Heart left ventricle (tissue), 13 donors: Measurements from ENCODE around the gene GET3.

ENCODE experiments used
- POLR2A ChIP-seq, 2 donors: fragments of 450-650 bp; IDR thresholded peaks; one replicate each; pipeline ENCODE4 v1.6.1; 2017; ENCODE audit warnings: antibody characterized with exemption in 2 of 2, mild to moderate bottlenecking in 2 of 2, moderate library complexity in 2 of 2
- TF ChIP-seq, protein P1 (sequence below), 12 donors: fragments of 200-600 bp; sonication (generic) in 4 of 12; IDR thresholded peaks; one replicate each; pipeline versions ENCODE4 v1.5.0 to v1.8.0; 2018 to 2022; ENCODE audit warnings: antibody characterized with exemption in 12 of 12, mild to moderate bottlenecking in 5 of 12
- donor health status: ischemic (EF 13 %, LVEDD 7.1; RV severe dilation, severe dysfunction).
- donor health status: DM: no; HTN: yes; CAD: no.
- donor health status: DM: no; HTN: no; CAD: no.
- donor health status: ischemic (EF 25% LVEDD 6.9; RV normal size, moderate dysfunction).
- donor health status: ischemic (EF 25% LVEDD 5.7; RV mildly dilated, moderate dysfunction).
- donor health status: ischemic (EF 35%, LVEDD 5.7; RV mildly dilated, moderate dysfunction).
- donor health status: nonischemic (EF 11% LVEDD 7.7; RV severe dilation, severe dysfunction).
- donor health status: DM: yes; HTN: yes; CAD: no.
- donor health status: PGD.
- donor health status: ischemic (EF 29% LVEDD 5.4; RV normal size, mild dysfunction).
- donor health status: nonischemic (EF 23%, LVEDD 6.1; RV moderate dilation, normal function).

DNA sequence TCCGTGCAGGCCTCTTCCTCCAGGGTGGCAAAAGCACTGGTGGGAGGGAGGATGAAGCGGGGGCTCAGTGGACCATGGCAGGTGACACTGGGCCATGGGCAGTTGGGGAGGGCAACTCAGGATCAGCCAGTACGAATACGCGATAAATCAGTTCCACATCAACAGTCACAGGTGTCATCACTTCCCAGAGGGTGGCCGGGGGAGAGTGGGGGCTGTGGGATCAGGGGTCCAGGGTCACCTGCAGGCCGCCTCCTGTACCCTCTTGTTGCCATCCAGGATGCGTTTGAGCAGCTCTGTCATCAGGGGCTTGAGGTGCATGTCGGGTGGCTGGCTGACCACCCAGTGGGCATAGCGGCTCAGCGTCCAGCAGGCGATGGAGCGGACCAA lies 31.0 kb upstream of the GET3 start:
- TF ChIP-seq, protein P1, sequence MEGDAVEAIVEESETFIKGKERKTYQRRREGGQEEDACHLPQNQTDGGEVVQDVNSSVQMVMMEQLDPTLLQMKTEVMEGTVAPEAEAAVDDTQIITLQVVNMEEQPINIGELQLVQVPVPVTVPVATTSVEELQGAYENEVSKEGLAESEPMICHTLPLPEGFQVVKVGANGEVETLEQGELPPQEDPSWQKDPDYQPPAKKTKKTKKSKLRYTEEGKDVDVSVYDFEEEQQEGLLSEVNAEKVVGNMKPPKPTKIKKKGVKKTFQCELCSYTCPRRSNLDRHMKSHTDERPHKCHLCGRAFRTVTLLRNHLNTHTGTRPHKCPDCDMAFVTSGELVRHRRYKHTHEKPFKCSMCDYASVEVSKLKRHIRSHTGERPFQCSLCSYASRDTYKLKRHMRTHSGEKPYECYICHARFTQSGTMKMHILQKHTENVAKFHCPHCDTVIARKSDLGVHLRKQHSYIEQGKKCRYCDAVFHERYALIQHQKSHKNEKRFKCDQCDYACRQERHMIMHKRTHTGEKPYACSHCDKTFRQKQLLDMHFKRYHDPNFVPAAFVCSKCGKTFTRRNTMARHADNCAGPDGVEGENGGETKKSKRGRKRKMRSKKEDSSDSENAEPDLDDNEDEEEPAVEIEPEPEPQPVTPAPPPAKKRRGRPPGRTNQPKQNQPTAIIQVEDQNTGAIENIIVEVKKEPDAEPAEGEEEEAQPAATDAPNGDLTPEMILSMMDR (IDR thresholded peaks at IDR 0.05), result no peak
- TF ChIP-seq POLR2A (IDR thresholded peaks at IDR 0.05), result no peak
